ENCODE results near the gene TMC3.

DNA sequence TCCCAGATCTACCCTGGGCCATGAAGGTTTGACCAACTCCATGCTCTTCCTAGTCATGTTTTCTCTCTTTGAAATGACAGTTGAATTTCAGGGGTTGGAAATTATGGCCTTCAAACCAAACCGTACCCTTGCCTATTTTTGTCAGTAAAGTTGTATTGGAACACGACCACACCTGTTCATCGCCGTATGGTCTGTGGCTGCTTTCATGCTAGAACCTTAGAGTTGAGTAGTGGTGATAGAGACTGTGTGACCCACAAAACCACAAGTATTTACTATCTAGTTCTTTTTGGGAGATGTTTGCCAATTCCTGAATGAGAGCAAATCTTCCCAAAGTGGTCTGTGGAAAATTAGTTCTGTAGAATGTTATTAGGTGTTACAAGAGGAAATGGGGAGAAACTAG lies 26.1 kb downstream of the TMC3 start:
- TF ChIP-seq, protein P1, sequence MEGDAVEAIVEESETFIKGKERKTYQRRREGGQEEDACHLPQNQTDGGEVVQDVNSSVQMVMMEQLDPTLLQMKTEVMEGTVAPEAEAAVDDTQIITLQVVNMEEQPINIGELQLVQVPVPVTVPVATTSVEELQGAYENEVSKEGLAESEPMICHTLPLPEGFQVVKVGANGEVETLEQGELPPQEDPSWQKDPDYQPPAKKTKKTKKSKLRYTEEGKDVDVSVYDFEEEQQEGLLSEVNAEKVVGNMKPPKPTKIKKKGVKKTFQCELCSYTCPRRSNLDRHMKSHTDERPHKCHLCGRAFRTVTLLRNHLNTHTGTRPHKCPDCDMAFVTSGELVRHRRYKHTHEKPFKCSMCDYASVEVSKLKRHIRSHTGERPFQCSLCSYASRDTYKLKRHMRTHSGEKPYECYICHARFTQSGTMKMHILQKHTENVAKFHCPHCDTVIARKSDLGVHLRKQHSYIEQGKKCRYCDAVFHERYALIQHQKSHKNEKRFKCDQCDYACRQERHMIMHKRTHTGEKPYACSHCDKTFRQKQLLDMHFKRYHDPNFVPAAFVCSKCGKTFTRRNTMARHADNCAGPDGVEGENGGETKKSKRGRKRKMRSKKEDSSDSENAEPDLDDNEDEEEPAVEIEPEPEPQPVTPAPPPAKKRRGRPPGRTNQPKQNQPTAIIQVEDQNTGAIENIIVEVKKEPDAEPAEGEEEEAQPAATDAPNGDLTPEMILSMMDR (IDR thresholded peaks at IDR 0.05; ENCODE audit: insufficient read depth, low read depth, low read length): no peak
- no peak for TF ChIP-seq EZH2 (IDR thresholded peaks at IDR 0.05; ENCODE audit: insufficient read depth, low read length)
